Ishikawa (cell line): ENCODE measurements around the gene PAH.

ENCODE experiments used
- CEBPB ChIP-seq: IDR thresholded peaks from 2 replicates; pipeline ENCODE4 v1.6.1; 2012
- CREB1 ChIP-seq: IDR thresholded peaks from 2 replicates; pipeline ENCODE4 v1.6.1; 2012; ENCODE audit warnings: low read depth
- EGR1 ChIP-seq: IDR thresholded peaks from 2 replicates; pipeline ENCODE4 v1.6.1; 2012
- EP300 ChIP-seq: IDR thresholded peaks from 2 replicates; pipeline ENCODE4 v1.6.1; 2012; ENCODE audit warnings: borderline replicate concordance
- FOXM1 ChIP-seq: IDR thresholded peaks from 2 replicates; pipeline ENCODE4 v1.6.1; 2012; ENCODE audit warnings: low read depth, borderline replicate concordance
- NFIC ChIP-seq: IDR thresholded peaks from 2 replicates; pipeline ENCODE4 v1.6.1; 2012
- RAD21 ChIP-seq: IDR thresholded peaks from 2 replicates; pipeline ENCODE4 v1.6.1; 2012; ENCODE audit warnings: low read depth
- TAF1 ChIP-seq: IDR thresholded peaks from 2 replicates; pipeline ENCODE4 v1.6.1; 2012; ENCODE audit warnings: low read depth, mild to moderate bottlenecking
- TCF12 ChIP-seq: IDR thresholded peaks from 2 replicates; pipeline ENCODE4 v1.6.1; 2012; ENCODE audit warnings: low read depth
- TEAD4 ChIP-seq: IDR thresholded peaks from 2 replicates; pipeline ENCODE4 v1.6.1; 2012
- ZBTB7A ChIP-seq: IDR thresholded peaks from 2 replicates; pipeline ENCODE4 v1.6.1; 2012; ENCODE audit warnings: low read depth
- TF ChIP-seq, protein P1 (sequence below): IDR thresholded peaks from 2 replicates; pipeline ENCODE4 v1.6.1; 2012
- TF ChIP-seq, protein P2 (sequence below): IDR thresholded peaks from 2 replicates; pipeline ENCODE4 v1.6.1; 2012
- TF ChIP-seq, protein P3 (sequence below): IDR thresholded peaks from 2 replicates; pipeline ENCODE4 v1.6.1; 2012; ENCODE audit warnings: low read depth, mild to moderate bottlenecking

The PAH gene

DNA sequence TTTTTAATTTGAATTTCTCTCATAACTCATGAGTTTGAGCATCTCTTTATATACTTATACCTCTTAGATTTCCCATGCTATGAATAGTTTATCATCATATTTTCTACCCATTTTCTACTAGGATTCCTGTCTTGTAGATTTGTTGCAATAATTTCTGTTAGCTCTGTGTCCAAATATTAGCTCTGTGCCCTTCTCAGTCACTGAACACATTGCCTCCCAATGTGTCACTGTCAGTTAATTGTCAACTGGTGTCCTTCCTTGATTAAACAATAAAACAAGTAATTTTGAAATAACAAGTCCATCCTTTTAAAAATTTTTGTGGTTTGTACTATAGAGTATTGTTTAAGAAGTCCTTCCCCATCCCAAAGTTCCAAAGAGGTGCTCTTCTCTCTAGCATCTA lies 4.2 kb upstream of the PAH start:
- TF ChIP-seq TEAD4 (no peak), FOXM1 (no peak), CEBPB (no peak), TCF12 (no peak), TAF1 (no peak), EGR1 (no peak), NFIC (no peak)
- TF ChIP-seq, protein P1, sequence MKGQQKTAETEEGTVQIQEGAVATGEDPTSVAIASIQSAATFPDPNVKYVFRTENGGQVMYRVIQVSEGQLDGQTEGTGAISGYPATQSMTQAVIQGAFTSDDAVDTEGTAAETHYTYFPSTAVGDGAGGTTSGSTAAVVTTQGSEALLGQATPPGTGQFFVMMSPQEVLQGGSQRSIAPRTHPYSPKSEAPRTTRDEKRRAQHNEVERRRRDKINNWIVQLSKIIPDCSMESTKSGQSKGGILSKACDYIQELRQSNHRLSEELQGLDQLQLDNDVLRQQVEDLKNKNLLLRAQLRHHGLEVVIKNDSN: no peak
- TF ChIP-seq, protein P2, sequence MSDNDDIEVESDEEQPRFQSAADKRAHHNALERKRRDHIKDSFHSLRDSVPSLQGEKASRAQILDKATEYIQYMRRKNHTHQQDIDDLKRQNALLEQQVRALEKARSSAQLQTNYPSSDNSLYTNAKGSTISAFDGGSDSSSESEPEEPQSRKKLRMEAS: no peak
- TF ChIP-seq, protein P3, sequence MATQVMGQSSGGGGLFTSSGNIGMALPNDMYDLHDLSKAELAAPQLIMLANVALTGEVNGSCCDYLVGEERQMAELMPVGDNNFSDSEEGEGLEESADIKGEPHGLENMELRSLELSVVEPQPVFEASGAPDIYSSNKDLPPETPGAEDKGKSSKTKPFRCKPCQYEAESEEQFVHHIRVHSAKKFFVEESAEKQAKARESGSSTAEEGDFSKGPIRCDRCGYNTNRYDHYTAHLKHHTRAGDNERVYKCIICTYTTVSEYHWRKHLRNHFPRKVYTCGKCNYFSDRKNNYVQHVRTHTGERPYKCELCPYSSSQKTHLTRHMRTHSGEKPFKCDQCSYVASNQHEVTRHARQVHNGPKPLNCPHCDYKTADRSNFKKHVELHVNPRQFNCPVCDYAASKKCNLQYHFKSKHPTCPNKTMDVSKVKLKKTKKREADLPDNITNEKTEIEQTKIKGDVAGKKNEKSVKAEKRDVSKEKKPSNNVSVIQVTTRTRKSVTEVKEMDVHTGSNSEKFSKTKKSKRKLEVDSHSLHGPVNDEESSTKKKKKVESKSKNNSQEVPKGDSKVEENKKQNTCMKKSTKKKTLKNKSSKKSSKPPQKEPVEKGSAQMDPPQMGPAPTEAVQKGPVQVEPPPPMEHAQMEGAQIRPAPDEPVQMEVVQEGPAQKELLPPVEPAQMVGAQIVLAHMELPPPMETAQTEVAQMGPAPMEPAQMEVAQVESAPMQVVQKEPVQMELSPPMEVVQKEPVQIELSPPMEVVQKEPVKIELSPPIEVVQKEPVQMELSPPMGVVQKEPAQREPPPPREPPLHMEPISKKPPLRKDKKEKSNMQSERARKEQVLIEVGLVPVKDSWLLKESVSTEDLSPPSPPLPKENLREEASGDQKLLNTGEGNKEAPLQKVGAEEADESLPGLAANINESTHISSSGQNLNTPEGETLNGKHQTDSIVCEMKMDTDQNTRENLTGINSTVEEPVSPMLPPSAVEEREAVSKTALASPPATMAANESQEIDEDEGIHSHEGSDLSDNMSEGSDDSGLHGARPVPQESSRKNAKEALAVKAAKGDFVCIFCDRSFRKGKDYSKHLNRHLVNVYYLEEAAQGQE: no peak

DNA sequence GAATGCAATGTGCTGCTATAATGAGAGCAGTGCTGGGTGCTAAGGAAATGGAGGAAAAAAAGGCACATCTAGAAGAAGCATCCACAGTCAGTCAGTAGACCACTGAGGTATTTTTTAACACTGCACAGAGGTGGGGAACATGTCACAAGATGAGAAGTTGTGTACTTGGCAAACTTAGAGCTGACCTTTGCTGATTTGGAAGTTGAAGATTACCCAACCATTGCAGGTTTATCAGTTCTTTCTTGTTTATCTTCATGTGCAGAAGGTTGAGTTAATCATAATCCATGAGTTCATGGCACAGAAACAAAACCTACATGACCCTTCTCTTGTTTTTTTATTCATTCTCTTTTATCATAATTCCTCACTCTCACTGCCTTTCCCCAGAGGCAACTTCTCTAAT lies 3.2 kb upstream of the PAH start:
- no peak for TF ChIP-seq CEBPB

DNA sequence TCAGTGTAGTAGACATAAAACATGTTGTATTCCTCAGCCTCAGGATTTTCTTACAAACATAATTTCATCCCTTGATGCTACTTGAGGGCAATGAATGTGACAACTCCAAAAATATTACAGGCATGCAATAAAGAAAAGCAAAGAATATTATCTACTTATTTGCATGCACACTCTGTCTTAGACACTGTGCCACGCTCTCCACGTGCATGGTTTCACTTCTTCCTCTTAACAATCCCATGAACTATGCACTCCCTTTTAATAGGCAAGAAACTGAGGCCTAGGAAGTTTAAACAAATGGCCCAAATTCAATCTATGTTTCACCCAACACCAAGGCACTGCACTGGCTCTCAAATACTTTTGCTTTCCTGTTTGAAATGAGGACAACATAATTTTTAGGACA lies 1.8 kb upstream of the PAH start:
- TF ChIP-seq TEAD4: no peak
- no peak for TF ChIP-seq EGR1
- TF ChIP-seq, protein P3: no peak
- TF ChIP-seq, protein P2: no peak
- no peak for TF ChIP-seq NFIC
- no peak for TF ChIP-seq CEBPB

DNA sequence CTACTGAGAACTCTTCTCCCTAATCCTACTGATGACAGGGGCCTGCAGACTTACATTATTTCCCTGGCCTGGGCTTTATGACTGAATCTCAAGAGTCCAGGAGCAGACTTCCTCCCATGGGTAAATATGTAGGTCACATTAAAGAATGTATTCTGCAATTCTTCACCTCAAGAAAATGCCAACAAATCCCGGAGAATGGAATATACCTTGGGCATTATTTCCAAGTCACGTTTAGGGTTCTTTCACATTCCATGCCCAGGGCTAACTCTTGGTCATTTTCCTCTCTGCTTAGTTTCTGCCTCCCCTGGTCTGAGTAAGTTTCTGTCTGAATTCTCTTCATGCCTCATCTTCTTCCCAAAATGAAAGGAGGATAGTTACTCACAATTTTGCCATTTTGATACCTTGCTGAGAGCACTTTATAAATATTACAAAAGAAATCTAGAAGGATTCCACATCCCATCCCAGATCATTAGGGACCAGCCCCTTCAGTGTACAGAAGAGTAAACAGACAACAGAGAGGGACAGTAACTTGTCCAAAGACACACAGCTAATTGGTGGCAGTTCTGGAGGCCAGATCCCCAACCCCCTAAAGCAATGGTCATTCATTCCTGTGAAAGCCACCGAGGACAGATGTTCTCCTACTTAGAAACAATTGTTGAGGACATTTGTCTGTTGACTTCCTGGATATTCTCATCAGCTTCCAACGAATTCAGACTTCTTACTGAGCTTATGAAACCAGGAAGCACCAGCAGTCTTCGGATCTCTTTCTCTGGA lies 605 bp downstream of the PAH start:
- TF ChIP-seq FOXM1 (no peak), RAD21 (no peak), CEBPB (no peak), NFIC (no peak), TEAD4 (no peak), CREB1 (no peak), TCF12 (no peak), ZBTB7A (no peak), EGR1 (no peak)
- TF ChIP-seq, protein P1: no peak
- TF ChIP-seq, protein P2: no peak

DNA sequence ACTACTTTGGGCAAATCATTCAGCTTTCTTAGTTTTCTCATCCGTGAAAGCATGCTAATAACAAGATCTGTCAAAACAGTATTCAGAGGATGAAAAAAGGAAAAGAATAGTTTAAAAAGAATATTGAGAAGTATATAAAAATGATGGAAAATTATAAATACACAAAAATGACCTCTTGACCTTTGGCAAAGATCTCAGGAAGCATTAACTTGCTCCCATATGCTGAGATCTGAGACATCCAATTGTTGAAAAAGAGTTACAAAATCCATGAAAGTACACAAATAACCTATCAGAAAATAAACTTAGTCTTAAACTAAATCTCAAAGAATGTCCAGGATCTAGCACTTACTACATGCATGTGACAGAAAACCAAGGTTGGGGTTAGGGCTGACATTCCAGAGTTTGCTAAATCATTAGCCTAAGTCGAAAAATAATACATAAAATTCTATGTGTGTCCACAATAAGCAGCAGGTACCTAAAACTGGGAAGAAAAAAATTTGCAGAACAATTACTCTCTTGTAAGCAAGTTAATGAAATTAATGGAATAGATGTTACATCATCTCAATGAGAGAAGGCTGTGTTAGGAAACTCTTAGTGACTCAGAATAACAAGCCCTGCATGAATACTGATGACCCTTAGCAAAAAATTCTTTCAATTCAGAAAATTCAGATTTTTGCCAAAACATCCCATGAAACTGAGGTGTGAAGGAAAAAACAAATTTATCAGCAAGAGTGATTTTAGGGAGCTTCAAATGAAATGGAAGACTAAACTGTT lies 3.4 kb downstream of the PAH start:
- TF ChIP-seq TCF12 (no peak), CEBPB (no peak), RAD21 (no peak), NFIC (no peak), EP300 (no peak), TAF1 (no peak), FOXM1 (no peak), TEAD4 (no peak), EGR1 (no peak), CREB1 (no peak)
- TF ChIP-seq, protein P2: no peak

DNA sequence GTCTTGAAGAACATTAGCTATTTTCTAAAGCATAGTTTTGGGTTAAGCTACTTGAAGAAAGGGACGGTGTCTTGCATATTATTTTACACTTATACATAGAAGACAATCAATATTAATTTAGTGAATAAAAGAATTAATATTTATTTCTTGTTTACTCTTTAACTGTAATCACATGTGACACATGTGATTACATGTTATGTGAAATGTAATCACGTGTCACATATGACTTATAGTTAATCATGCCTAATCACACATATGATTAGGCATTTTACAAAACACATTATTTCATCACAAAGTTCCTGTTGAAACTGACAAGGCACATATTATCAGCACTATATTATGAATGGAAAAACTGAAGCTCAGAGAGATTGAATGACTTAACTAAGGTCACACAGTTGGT lies 4.8 kb downstream of the PAH start:
- TF ChIP-seq, protein P1: no peak
- TF ChIP-seq FOXM1 (no peak), RAD21 (no peak), TEAD4 (no peak), ZBTB7A (no peak), EGR1 (no peak), EP300 (no peak), CREB1 (no peak)
- TF ChIP-seq, protein P3: no peak
